Testis (tissue), 2 donors: ENCODE measurements around the gene HRH1.

ENCODE experiments used
- CTCF ChIP-seq, 3 experiments: fragments of 450-650 bp in 2 of 3; fragments of 200-600 bp in 1 of 3; sonication (generic) in 1 of 3; IDR thresholded peaks; one replicate each; pipeline ENCODE4 v1.5.1; 2016 to 2019; ENCODE audit warnings: antibody characterized with exemption in 3 of 3, mild to moderate bottlenecking in 2 of 3, moderate library complexity in 1 of 3
- POLR2A ChIP-seq: fragments of 450-650 bp; IDR thresholded peaks from one replicate; pipeline ENCODE4 v1.6.1; 2017; ENCODE audit warnings: antibody characterized with exemption, mild to moderate bottlenecking, moderate library complexity

DNA sequence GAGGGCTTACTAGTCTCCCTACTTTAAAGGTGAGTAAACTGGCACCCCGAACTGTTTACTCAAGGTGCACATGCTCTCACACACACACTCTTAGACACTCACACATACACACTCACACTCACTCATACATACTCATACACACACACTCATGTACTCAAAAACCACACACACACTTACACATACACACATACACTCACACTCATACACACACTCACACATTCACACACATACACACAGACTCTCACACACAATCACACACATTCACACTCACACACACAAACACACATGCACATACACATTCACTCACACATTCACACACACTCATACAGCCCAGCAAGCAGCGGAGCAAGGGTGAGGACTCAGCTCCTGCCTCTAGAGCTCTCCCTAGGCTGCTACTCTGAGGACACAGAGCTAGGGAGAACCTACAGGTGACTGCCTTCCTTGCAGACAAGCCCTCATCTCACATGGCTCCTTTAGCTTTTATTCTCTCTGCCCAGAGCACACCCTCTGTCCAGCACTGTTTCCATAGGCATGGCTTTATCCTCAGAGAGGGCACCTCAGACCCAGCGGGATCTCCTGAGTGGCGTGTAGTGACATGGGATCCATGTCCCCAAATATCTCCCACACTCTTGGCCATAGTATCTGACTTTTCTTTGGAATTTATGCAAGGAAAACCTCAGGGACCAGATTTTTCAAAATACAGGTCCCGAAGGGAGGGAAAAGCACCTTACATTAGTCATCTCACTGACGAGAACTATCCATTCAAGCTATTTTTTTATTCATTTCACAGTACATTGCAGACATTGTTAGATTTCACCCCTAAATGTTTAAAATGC, 91.8 kb downstream of the HRH1 start:
- TF ChIP-seq CTCF (IDR thresholded peaks at IDR 0.05) (no peak), POLR2A (no peak)
